Suprapubic skin (tissue), 4 donors: Measurements from ENCODE around the gene ARHGDIB. TPM values are rescaled to one million over a fixed set of nuclear protein-coding genes. Genes with fewer than 3 reads are reported as not detected.

Experiments used
- DNase-seq, 2 donors: peaks; one replicate each; pipeline ENCODE4 v3.0.0-alpha.2; 2019; ENCODE audit warnings: low spot score in 2 of 2
- H3K27ac ChIP-seq: fragments of 200-600 bp; sonication (generic); one replicate; pipeline ENCODE4 v1.5.1; 2019
- H3K27me3 ChIP-seq: fragments of 200-600 bp; sonication (generic); one replicate; pipeline ENCODE4 v1.5.1; 2019
- H3K36me3 ChIP-seq: fragments of 200-600 bp; sonication (generic); one replicate; pipeline ENCODE4 v1.5.1; 2019
- H3K4me1 ChIP-seq: fragments of 200-600 bp; sonication (generic); one replicate; pipeline ENCODE4 v1.5.1; 2019
- H3K4me3 ChIP-seq: fragments of 200-600 bp; sonication (generic); one replicate; pipeline ENCODE4 v1.5.1; 2019; ENCODE audit warnings: mild to moderate bottlenecking
- H3K9me3 ChIP-seq: fragments of 200-600 bp; sonication (generic); one replicate; pipeline ENCODE4 v1.5.1; 2019
- EP300 ChIP-seq: sonication (generic); formaldehyde crosslinking; IDR thresholded peaks from one replicate; pipeline ENCODE4 v1.6.1; 2017; ENCODE audit warnings: antibody characterized with exemption
- POLR2A ChIP-seq, 2 donors: fragments of 450-650 bp; IDR thresholded peaks; one replicate each; pipeline ENCODE4 v1.6.1; 2017; ENCODE audit warnings: antibody characterized with exemption in 2 of 2, mild to moderate bottlenecking in 2 of 2, moderate library complexity in 2 of 2
- POLR2AphosphoS5 ChIP-seq, 3 donors: sonication (generic); formaldehyde crosslinking; IDR thresholded peaks; one replicate each; pipeline ENCODE4 v1.6.1; 2017; ENCODE audit warnings: antibody characterized with exemption in 3 of 3
- WGBS: methylation state at CpG from one replicate; pipeline ENCODE4 v1.1.5; 2018; 5-methylcytosine and 5-hydroxymethylcytosine counted together
- total RNA-seq, 4 donors: library from RNA; depleted of rRNA; stranded (reverse); fragments of >200 nt; gene quantifications; one replicate each; pipeline ENCODE4 v1.1.0, GENCODE V29; 2016
- TF ChIP-seq, protein P1 (sequence below), 2 donors: fragments of 200-600 bp in 1 of 2; fragments of 450-650 bp in 1 of 2; sonication (generic) in 1 of 2; IDR thresholded peaks; one replicate each; pipeline ENCODE4 v1.5.1; 2016 to 2019; ENCODE audit warnings: antibody characterized with exemption in 2 of 2, mild to moderate bottlenecking in 1 of 2, moderate library complexity in 1 of 2

The ARHGDIB gene
- total RNA-seq, 4 donors from 2014 or later, result 74.7 to 109 (median 85.4) TPM

GRCh38 chr12:14938301-14938700 lies 23.1 kb downstream of the ARHGDIB start, which contains the start of gene ERP27:
ERP27 (minus strand) TSS chr12:14938537; CDS start chr12:14938508, 29 bp downstream.
- no peak within 1 kb of the TSS for H3K27ac ChIP-seq
- H3K36me3 ChIP-seq, result peaks cover 17% of the 10 kb centered on the region
- WGBS, result 93% methylated on average over 3 of the region's 3 CpGs
- TF ChIP-seq POLR2A (IDR thresholded peaks at IDR 0.05) (no peak), POLR2AphosphoS5 (IDR thresholded peaks at IDR 0.05) (no peak), EP300 (no peak)
- TF ChIP-seq, protein P1, sequence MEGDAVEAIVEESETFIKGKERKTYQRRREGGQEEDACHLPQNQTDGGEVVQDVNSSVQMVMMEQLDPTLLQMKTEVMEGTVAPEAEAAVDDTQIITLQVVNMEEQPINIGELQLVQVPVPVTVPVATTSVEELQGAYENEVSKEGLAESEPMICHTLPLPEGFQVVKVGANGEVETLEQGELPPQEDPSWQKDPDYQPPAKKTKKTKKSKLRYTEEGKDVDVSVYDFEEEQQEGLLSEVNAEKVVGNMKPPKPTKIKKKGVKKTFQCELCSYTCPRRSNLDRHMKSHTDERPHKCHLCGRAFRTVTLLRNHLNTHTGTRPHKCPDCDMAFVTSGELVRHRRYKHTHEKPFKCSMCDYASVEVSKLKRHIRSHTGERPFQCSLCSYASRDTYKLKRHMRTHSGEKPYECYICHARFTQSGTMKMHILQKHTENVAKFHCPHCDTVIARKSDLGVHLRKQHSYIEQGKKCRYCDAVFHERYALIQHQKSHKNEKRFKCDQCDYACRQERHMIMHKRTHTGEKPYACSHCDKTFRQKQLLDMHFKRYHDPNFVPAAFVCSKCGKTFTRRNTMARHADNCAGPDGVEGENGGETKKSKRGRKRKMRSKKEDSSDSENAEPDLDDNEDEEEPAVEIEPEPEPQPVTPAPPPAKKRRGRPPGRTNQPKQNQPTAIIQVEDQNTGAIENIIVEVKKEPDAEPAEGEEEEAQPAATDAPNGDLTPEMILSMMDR (IDR thresholded peaks at IDR 0.05), result no peak
- no peak for DNase-seq
- H3K4me3 ChIP-seq, result no peak within 1 kb of the TSS
- H3K9me3 ChIP-seq, result no peaks in the 10 kb centered on the region
- H3K4me1 ChIP-seq, result no peaks in the 10 kb centered on the region
- no peaks in the 10 kb centered on the region for H3K27me3 ChIP-seq

GRCh38 chr12:14937689-14938088 lies 23.7 kb downstream of the ARHGDIB start:
- Histone ChIP-seq H3K27ac (no peak overlapping the region), H3K27me3 (no peaks in the 10 kb centered on the region), H3K4me3 (no peak overlapping the region), H3K36me3 (peaks cover 16% of the 10 kb centered on the region), H3K9me3 (no peaks in the 10 kb centered on the region), H3K4me1 (no peaks in the 10 kb centered on the region)
- 86% methylated on average over 1 of the region's 1 CpG for WGBS
- TF ChIP-seq, protein P1 (IDR thresholded peaks at IDR 0.05), result no peak
- no peak for TF ChIP-seq POLR2A (IDR thresholded peaks at IDR 0.05)
- no peak for TF ChIP-seq POLR2AphosphoS5 (IDR thresholded peaks at IDR 0.05)
- TF ChIP-seq EP300, result no peak
- DNase-seq, result no peak

DNA sequence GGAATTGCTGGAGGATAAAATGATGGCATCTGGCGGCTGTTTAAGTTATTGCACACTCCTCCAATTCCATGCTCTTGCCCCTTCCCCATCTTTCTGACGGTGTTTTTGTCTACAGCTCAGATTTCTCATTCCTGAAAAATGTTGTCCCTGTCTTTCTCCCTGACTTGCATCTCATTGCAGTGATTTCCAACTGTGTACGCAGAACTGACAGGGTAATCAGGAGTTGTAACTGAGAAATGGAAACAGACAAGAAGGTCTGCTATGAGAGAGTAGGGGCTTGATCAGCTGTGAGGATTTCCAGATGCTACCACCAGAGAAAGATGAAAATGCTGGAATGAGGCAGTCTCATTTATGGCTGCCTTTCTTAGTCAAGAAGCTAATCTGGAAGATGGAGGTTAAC lies 24.4 kb downstream of the ARHGDIB start:
- Histone ChIP-seq H3K27ac (no peak overlapping the region), H3K27me3 (no peaks in the 10 kb centered on the region), H3K4me3 (no peak overlapping the region), H3K4me1 (no peaks in the 10 kb centered on the region), H3K36me3 (peaks cover 9% of the 10 kb centered on the region), H3K9me3 (no peaks in the 10 kb centered on the region)
- no peak for DNase-seq
- TF ChIP-seq POLR2AphosphoS5 (IDR thresholded peaks at IDR 0.05), result no peak
- TF ChIP-seq POLR2A (IDR thresholded peaks at IDR 0.05), result no peak
- no peak for TF ChIP-seq EP300
- TF ChIP-seq, protein P1 (IDR thresholded peaks at IDR 0.05), result no peak
- WGBS, result 93% methylated on average over 3 of the region's 3 CpGs

DNA sequence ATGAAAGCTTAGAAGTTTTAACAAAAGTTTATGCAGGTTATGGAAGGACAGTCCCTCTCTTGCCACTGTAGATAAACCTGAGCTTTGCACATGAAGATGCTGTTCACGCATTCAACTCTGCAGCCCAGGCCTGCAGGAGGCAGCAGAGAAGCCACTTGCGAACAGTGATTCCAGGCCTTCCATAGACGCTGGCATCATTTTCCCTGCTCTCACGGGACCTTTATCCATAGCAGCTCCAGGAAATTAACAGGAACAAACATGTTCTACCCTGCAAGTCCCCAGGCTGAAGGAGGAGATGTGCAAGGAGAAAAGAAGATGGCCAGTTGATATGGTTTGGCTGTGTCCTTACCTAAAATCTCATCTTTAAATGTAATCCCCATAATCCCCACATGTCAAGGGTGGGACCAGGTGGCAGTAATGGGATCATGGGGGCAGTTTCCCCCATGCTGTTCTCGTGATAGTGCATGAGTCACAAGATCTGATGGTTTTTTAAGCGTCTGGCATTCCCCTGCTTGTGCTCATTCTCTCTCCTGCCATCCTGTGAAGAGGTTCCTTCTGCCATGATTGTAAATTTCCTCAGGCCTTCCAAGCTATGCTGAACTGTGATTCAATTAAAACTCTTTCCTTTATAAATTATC lies 25.1 kb downstream of the ARHGDIB start:
- 81% methylated on average over 6 of the region's 6 CpGs for WGBS

DNA sequence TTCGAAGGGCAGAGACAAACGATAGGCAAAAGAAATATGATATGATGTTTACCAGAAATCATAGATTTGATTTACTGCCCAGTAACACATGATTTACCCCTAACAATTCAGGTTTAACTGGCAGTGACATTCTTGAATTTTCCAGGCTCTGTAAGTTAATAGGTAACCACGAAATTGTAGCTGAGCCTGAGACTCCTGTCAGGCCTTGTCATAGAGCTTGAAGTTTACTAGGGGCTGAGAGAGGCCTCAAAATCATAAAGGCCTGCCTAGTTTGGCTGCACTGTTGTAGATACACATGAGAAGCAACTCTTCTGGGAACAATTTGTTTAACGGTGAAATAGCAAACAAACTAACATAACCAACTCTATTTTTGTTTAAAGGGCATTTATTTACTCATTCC lies 26.4 kb downstream of the ARHGDIB start:
- peaks cover 6% of the 10 kb centered on the region for H3K4me1 ChIP-seq
- no peaks in the 10 kb centered on the region for H3K9me3 ChIP-seq
- 71% methylated on average over 4 of the region's 4 CpGs for WGBS
- H3K4me3 ChIP-seq, result no peak overlapping the region
- TF ChIP-seq, protein P1 (IDR thresholded peaks at IDR 0.05), result no peak
- TF ChIP-seq POLR2AphosphoS5 (IDR thresholded peaks at IDR 0.05), result no peak
- H3K27ac ChIP-seq, result no peak overlapping the region
- H3K36me3 ChIP-seq, result no peaks in the 10 kb centered on the region
- H3K27me3 ChIP-seq, result no peaks in the 10 kb centered on the region
- DNase-seq, result no peak

More for the DNA sequence above, 25.1 kb downstream of the ARHGDIB start:
- no peak for TF ChIP-seq EP300
- no peak overlapping the region for H3K4me3 ChIP-seq
- H3K27ac ChIP-seq, result no peak overlapping the region
- H3K27me3 ChIP-seq, result no peaks in the 10 kb centered on the region
- H3K36me3 ChIP-seq, result peaks cover 2% of the 10 kb centered on the region
- DNase-seq, result no peak
- no peaks in the 10 kb centered on the region for H3K9me3 ChIP-seq
- peaks cover 3% of the 10 kb centered on the region for H3K4me1 ChIP-seq

- no peak for TF ChIP-seq POLR2AphosphoS5 (IDR thresholded peaks at IDR 0.05)
- TF ChIP-seq EP300, result no peak
- TF ChIP-seq POLR2A (IDR thresholded peaks at IDR 0.05), result no peak
- TF ChIP-seq, protein P1 (IDR thresholded peaks at IDR 0.05), result no peak
- H3K27ac ChIP-seq, result no peak overlapping the region
- 74% methylated on average over 2 of the region's 2 CpGs for WGBS
These were observed 26.9 kb downstream of the ARHGDIB start for GRCh38 chr12:14934511-14934910.

More at GRCh38 chr12:14934511-14934910, 26.9 kb downstream of the ARHGDIB start:
- no peak overlapping the region for H3K4me3 ChIP-seq
- no peaks in the 10 kb centered on the region for H3K36me3 ChIP-seq
- peaks cover 11% of the 10 kb centered on the region for H3K4me1 ChIP-seq
- DNase-seq, result no peak
- no peaks in the 10 kb centered on the region for H3K27me3 ChIP-seq
- H3K9me3 ChIP-seq, result no peaks in the 10 kb centered on the region
